ENCODE results near the gene COMMD9.

COMMD9 gene

DNA sequence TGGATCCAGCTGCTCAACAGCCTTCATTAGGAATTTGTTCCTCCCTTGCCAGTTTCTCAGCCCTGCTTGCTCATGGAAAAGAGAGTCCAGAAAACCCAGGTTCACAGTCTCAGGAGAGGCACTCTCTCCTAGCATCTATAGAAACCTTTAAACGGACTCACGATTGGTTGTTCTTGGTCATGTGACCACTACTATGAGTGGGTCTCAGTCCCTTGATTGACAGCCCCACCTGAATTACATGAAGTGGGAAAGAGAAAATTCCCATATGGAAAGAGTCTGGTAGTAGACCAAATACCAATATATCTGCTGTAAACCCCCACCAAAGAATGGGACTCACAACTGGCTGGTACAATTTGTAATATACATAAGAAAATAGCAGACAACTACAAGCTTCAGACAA lies 54.4 kb downstream of the COMMD9 start (continued):
- no peak for TF ChIP-seq ZNF311 (tag by site-specific recombination; IDR thresholded peaks at IDR 0.05; ENCODE audit: borderline replicate concordance)
- TF ChIP-seq ZNF350 (tag by site-specific recombination; IDR thresholded peaks at IDR 0.05): no peak

GRCh38 chr11:36233204-36233603 lies 56.0 kb downstream of the COMMD9 start:
- CTCF ChIA-PET: interaction anchor here (1.9 kb wide), 1 partner anchor 26 kb away, joined by 4 read pairs; no protein-coding TSS in a partner anchor
- POLR2A ChIA-PET: no interaction called here

GRCh38 chr11:36230779-36231699 lies 58.2 kb downstream of the COMMD9 start:
- Histone ChIP-seq H3K4me3 (ENCODE audit: low read depth, low read length) (no peak overlapping the region), H3K36me3 (ENCODE audit: control insufficient read depth in 2 of 2, insufficient read depth in 1 of 2, low read length in 2 of 2) (no peaks in the 10 kb centered on the region), H3K9me3 (ENCODE audit: control insufficient read depth, insufficient read depth, low read depth, low read length) (no peaks in the 10 kb centered on the region), H3K27ac (ENCODE audit: extremely low read depth, low read depth, low read length) (no peak overlapping the region), H3K4me1 (ENCODE audit: control insufficient read depth, insufficient read depth, low read length) (peaks cover 2% of the 10 kb centered on the region; the same call in 1 of the 2 replicates)
- ChIA-PET POLR2A (no interaction called here), CTCF (interaction anchor here (0.7 kb wide), 1 partner anchor 28 kb away, joined by 3 read pairs; no protein-coding TSS in a partner anchor)
- TF ChIP-seq PRDM6 (tag by site-specific recombination; IDR thresholded peaks at IDR 0.05) (peak; percentile 17; the same call in 1 of the 2 replicates), ZNF629 (tag by site-specific recombination; IDR thresholded peaks at IDR 0.05) (no peak), ZNF707 (tag by site-specific recombination; IDR thresholded peaks at IDR 0.05) (no peak), ZNF560 (tag by site-specific recombination; IDR thresholded peaks at IDR 0.05; ENCODE audit: borderline replicate concordance) (no peak)

More at GRCh38 chr11:36233204-36233603, 56.0 kb downstream of the COMMD9 start:
- no peaks in the 10 kb centered on the region for H3K36me3 ChIP-seq (ENCODE audit: control insufficient read depth in 2 of 2, insufficient read depth in 1 of 2, low read length in 2 of 2)
- H3K4me1 ChIP-seq (ENCODE audit: control insufficient read depth, insufficient read depth, low read length): peaks cover 2% of the 10 kb centered on the region; the same call in 1 of the 2 replicates
- no peak overlapping the region for H3K4me3 ChIP-seq (ENCODE audit: low read depth, low read length)
- TF ChIP-seq GFI1B (tag by site-specific recombination; IDR thresholded peaks at IDR 0.05) (no peak), ZNF623 (tag by site-specific recombination; IDR thresholded peaks at IDR 0.05) (no peak), ZBTB8A (tag by site-specific recombination; IDR thresholded peaks at IDR 0.05) (no peak), MZF1 (tag by site-specific recombination; IDR thresholded peaks at IDR 0.05; ENCODE audit: borderline replicate concordance) (no peak), ZNF701 (tag by site-specific recombination; IDR thresholded peaks at IDR 0.05) (no peak), ZNF350 (tag by site-specific recombination; IDR thresholded peaks at IDR 0.05) (no peak), ZNF558 (tag by site-specific recombination; IDR thresholded peaks at IDR 0.05) (no peak), ZNF112 (tag by site-specific recombination; IDR thresholded peaks at IDR 0.05) (no peak)
- TF ChIP-seq, protein P1, sequence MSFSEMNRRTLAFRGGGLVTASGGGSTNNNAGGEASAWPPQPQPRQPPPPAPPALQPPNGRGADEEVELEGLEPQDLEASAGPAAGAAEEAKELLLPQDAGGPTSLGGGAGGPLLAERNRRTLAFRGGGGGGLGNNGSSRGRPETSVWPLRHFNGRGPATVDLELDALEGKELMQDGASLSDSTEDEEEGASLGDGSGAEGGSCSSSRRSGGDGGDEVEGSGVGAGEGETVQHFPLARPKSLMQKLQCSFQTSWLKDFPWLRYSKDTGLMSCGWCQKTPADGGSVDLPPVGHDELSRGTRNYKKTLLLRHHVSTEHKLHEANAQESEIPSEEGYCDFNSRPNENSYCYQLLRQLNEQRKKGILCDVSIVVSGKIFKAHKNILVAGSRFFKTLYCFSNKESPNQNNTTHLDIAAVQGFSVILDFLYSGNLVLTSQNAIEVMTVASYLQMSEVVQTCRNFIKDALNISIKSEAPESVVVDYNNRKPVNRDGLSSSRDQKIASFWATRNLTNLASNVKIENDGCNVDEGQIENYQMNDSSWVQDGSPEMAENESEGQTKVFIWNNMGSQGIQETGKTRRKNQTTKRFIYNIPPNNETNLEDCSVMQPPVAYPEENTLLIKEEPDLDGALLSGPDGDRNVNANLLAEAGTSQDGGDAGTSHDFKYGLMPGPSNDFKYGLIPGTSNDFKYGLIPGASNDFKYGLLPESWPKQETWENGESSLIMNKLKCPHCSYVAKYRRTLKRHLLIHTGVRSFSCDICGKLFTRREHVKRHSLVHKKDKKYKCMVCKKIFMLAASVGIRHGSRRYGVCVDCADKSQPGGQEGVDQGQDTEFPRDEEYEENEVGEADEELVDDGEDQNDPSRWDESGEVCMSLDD (tag by site-specific recombination; IDR thresholded peaks at IDR 0.05): no peak
- no peak overlapping the region for H3K27ac ChIP-seq (ENCODE audit: extremely low read depth, low read depth, low read length)
- H3K9me3 ChIP-seq (ENCODE audit: control insufficient read depth, insufficient read depth, low read depth, low read length): no peaks in the 10 kb centered on the region
